Measurements from ENCODE around the gene SEZ6L2.

- TF ChIP-seq POLR2AphosphoS5 (IDR thresholded peaks at IDR 0.05; ENCODE audit: borderline replicate concordance, low read depth, low read length) (no peak), EZH2 (IDR thresholded peaks at IDR 0.05) (no peak)
These were observed 62.7 kb downstream of the SEZ6L2 start for GRCh38 chr16:29836623-29837022.

Data from SK-N-MC (cell line).